HCT116 (cell line): ENCODE measurements around the gene SH3GL1.

ENCODE experiments used
- ATF3 ChIP-seq: IDR thresholded peaks from 2 replicates; pipeline ENCODE4 v1.6.1; 2012
- CBX3 ChIP-seq: IDR thresholded peaks from 2 replicates; pipeline ENCODE4 v1.6.1; 2012; ENCODE audit warnings: low read depth
- CTCF ChIP-seq, 3 experiments: fragments of 200-600 bp in 1 of 3; sonication (generic) in 1 of 3; IDR thresholded peaks in 2 of 3; conservative IDR thresholded peaks in 1 of 3; 2 replicates each; pipeline ENCODE4 v1.5.1; 2012 to 2017; ENCODE audit warnings: low read depth in 2 of 3, low read length in 2 of 3, antibody characterized with exemption in 1 of 3, borderline replicate concordance in 1 of 3, control low read depth in 1 of 3, mild to moderate bottlenecking in 1 of 3, mixed read lengths in 1 of 3, mixed run types in 1 of 3, moderate library complexity in 1 of 3; ENCODE audit not compliant: insufficient read depth in 1 of 3
- POLR2A ChIP-seq: IDR thresholded peaks from 2 replicates; pipeline ENCODE4 v1.7.0; 2011; ENCODE audit warnings: borderline replicate concordance; ENCODE audit not compliant: insufficient read depth, insufficient read length; ENCODE audit errors: extremely low read depth
- POLR2AphosphoS5 ChIP-seq: IDR thresholded peaks from 2 replicates; pipeline ENCODE4 v1.6.1; 2011; ENCODE audit warnings: mild to moderate bottlenecking, low read depth, low read length, moderate library complexity

- no peak for TF ChIP-seq CTCF (IDR thresholded peaks at IDR 0.05 in 2 of 3, conservative IDR thresholded peaks at IDR 0.05 in 1 of 3; ENCODE audit: borderline replicate concordance in 1 of 3, insufficient read depth in 1 of 3, low read depth in 2 of 3, low read length in 2 of 3)
- TF ChIP-seq POLR2AphosphoS5 = no peak
- TF ChIP-seq ATF3 = no peak
- TF ChIP-seq POLR2A = no peak
- TF ChIP-seq CBX3 = no peak
These were observed 48.8 kb upstream of the SH3GL1 start for GRCh38 chr19:4449022-4449638.
